ENCODE results near the gene DNMT1. TPM values are rescaled to one million over a fixed set of nuclear protein-coding genes. Genes with fewer than 3 reads are reported as not detected.

The DNMT1 gene
- total RNA-seq, 1 experiment from 2014 or later, result 117 TPM

- H3F3A ChIP-seq (ENCODE audit: insufficient read depth, low read depth), result peaks cover 30% of the 10 kb centered on the region; the same call in 1 of the 2 replicates
- DNase-seq, result no peak
- ChIA-PET CTCF (no interaction called here), POLR2A (ENCODE audit: unreplicated experiment) (no interaction called here)
- H3K27me3 ChIP-seq (ENCODE audit: insufficient read depth, low read depth), result no peaks in the 10 kb centered on the region
- no peak overlapping the region for H2AFZ ChIP-seq
- no peaks in the 10 kb centered on the region for H3K9me2 ChIP-seq (ENCODE audit: insufficient read depth)
- no TSS peak for BruUV-seq (replicated peaks)
- no peaks in the 10 kb centered on the region for H3K9me3 ChIP-seq (ENCODE audit: insufficient read depth, low read depth)
- no peak overlapping the region for H3K27ac ChIP-seq
- H3K4me1 ChIP-seq (replicated peaks; ENCODE audit: insufficient read depth), result no peaks in the 10 kb centered on the region
- H3K36me3 ChIP-seq (ENCODE audit: low read depth), result peaks cover 15% of the 10 kb centered on the region
- intact Hi-C loops (cut with micrococcal nuclease; ENCODE audit: unreplicated experiment), result no loop called here
- no peak overlapping the region for H3K4me3 ChIP-seq
- H3K79me2 ChIP-seq (ENCODE audit: low read depth), result no peaks in the 10 kb centered on the region
- no peak overlapping the region for H3K4me2 ChIP-seq
- TF ChIP-seq CTCF (conservative IDR thresholded peaks at IDR 0.05), result no peak
- TF ChIP-seq EZH2 (IDR thresholded peaks at IDR 0.05; ENCODE audit: low read depth), result no peak
- H4K20me1 ChIP-seq (ENCODE audit: insufficient read depth), result 0 out of 2 replicates have a peak, but pooled peaks cover 1% of the 10 kb centered on the region
These were observed 28.7 kb downstream of the DNMT1 start for GRCh38 chr19:10166046-10166445.

GRCh38 chr19:10163536-10163935 is 31.2 kb downstream of the DNMT1 start:
- H3K27me3 ChIP-seq (ENCODE audit: insufficient read depth, low read depth), result no peaks in the 10 kb centered on the region
- ChIA-PET CTCF (no interaction called here), POLR2A (ENCODE audit: unreplicated experiment) (no interaction called here)
- H3K36me3 ChIP-seq (ENCODE audit: low read depth), result peaks cover 26% of the 10 kb centered on the region
- H3K4me1 ChIP-seq (replicated peaks; ENCODE audit: insufficient read depth), result no peaks in the 10 kb centered on the region
- no peak overlapping the region for H3K27ac ChIP-seq
- H2AFZ ChIP-seq, result no peak overlapping the region
- no peak overlapping the region for H3K4me3 ChIP-seq
- H3K9me3 ChIP-seq (ENCODE audit: insufficient read depth, low read depth), result no peaks in the 10 kb centered on the region
- no TSS peak for BruUV-seq (replicated peaks)
- no peak overlapping the region for H3K4me2 ChIP-seq
- intact Hi-C loops (cut with micrococcal nuclease; ENCODE audit: unreplicated experiment), result no loop called here
- H3K79me2 ChIP-seq (ENCODE audit: low read depth), result no peaks in the 10 kb centered on the region
- no peaks in the 10 kb centered on the region; the same call in 1 of the 2 replicates for H4K20me1 ChIP-seq (ENCODE audit: insufficient read depth)
- H3K9me2 ChIP-seq (ENCODE audit: insufficient read depth), result no peaks in the 10 kb centered on the region
- TF ChIP-seq CTCF (conservative IDR thresholded peaks at IDR 0.05) (no peak), EZH2 (IDR thresholded peaks at IDR 0.05; ENCODE audit: low read depth) (no peak)
- H3F3A ChIP-seq (ENCODE audit: insufficient read depth, low read depth), result peaks cover 18% of the 10 kb centered on the region; the same call in 1 of the 2 replicates
- no peak for DNase-seq

GRCh38 chr19:10159610-10160009 is 35.1 kb downstream of the DNMT1 start:
- Histone ChIP-seq H3K4me3 (no peak overlapping the region), H3K79me2 (ENCODE audit: low read depth) (no peaks in the 10 kb centered on the region), H3K27me3 (ENCODE audit: insufficient read depth, low read depth) (no peaks in the 10 kb centered on the region), H2AFZ (no peak overlapping the region), H3K27ac (no peak overlapping the region), H3K9me2 (ENCODE audit: insufficient read depth) (no peaks in the 10 kb centered on the region), H3K4me2 (no peak overlapping the region), H3F3A (ENCODE audit: insufficient read depth, low read depth) (peaks cover 20% of the 10 kb centered on the region; the same call in 1 of the 2 replicates), H3K9me3 (ENCODE audit: insufficient read depth, low read depth) (no peaks in the 10 kb centered on the region), H4K20me1 (ENCODE audit: insufficient read depth) (no peaks in the 10 kb centered on the region; the same call in 1 of the 2 replicates), H3K4me1 (replicated peaks; ENCODE audit: insufficient read depth) (no peaks in the 10 kb centered on the region), H3K36me3 (ENCODE audit: low read depth) (peaks cover 26% of the 10 kb centered on the region; the same call in 1 of the 2 replicates)
- DNase-seq, result no peak
- ChIA-PET CTCF (no interaction called here), POLR2A (ENCODE audit: unreplicated experiment) (interaction anchor here (0.6 kb wide), 1 partner anchor 27 kb away, joined by 4 read pairs; no protein-coding TSS in a partner anchor)
- no peak for TF ChIP-seq CTCF (conservative IDR thresholded peaks at IDR 0.05)
- no peak for TF ChIP-seq EZH2 (IDR thresholded peaks at IDR 0.05; ENCODE audit: low read depth)
- intact Hi-C loops (cut with micrococcal nuclease; ENCODE audit: unreplicated experiment), result no loop called here
- BruUV-seq (replicated peaks), result no TSS peak
